GM19351 (cell line): Measurements from ENCODE around the gene KIRREL3.
"Not testable (repeated sequence)": the region's sequence is repeated elsewhere in the genome, so short reads cannot be mapped to it uniquely, and the experiment has no call there.

Source experiments
- ATAC-seq: cut with Tn5 transposase; IDR thresholded peaks from one replicate; pipeline ENCODE4 v1.9.1; 2021; ENCODE audit warnings: mild to moderate bottlenecking, moderate library complexity; ENCODE audit not compliant: unreplicated experiment

The KIRREL3 gene

GRCh38 chr11:126403022-126403581 is 597.5 kb downstream of the KIRREL3 start:
- no peak for ATAC-seq

GRCh38 chr11:126400479-126400878 is 600.1 kb downstream of the KIRREL3 start:
- no peak for ATAC-seq

GRCh38 chr11:126400019-126400418 is 600.6 kb downstream of the KIRREL3 start:
- ATAC-seq, result no peak

GRCh38 chr11:126398721-126399120 is 601.8 kb downstream of the KIRREL3 start:
- ATAC-seq, result no peak

- ATAC-seq, result no peak
Observed at GRCh38 chr11:126398296-126398695, 602.3 kb downstream of the KIRREL3 start.

DNA sequence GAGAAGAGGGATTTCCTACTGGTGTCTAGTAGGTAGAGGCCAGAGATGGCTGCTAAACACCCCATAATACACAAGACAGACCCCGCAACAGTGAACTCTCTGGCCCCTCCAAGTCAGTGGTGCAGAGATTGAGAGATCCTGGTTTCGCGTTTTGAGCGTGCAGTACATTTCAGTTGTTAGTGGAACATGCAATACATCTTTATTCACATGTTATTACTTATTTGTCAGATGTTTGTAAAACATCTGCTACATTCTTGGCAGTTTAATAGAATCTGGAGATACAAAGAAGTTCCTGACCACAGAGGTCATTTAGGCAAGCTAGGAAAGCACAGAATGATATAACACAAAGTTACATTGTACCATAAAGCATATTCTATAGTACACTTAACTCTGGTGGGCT is 603.6 kb downstream of the KIRREL3 start:
- no peak for ATAC-seq

GRCh38 chr11:126396266-126396665 is 604.3 kb downstream of the KIRREL3 start:
- ATAC-seq, result not testable (repeated sequence)

DNA sequence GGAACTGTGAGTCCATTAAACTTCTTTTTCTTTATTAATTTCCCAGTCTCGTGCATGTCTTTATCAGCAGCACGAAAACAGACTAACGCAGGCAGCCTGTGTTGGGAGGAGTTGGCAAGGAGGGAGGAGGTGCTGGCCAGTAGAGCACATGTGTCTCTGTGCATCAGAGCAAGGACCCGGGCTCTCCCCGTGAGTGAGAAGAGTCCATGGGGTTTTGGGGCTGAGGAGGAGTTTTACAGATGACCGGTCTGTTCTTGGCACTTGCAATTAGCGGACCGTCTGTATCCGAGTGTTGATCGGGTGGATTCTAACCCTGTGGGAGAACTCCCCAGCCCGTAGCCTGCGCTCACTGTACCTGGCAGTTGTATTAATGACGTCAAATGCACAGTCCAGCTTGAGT is 604.8 kb downstream of the KIRREL3 start:
- not testable (repeated sequence) for ATAC-seq

DNA sequence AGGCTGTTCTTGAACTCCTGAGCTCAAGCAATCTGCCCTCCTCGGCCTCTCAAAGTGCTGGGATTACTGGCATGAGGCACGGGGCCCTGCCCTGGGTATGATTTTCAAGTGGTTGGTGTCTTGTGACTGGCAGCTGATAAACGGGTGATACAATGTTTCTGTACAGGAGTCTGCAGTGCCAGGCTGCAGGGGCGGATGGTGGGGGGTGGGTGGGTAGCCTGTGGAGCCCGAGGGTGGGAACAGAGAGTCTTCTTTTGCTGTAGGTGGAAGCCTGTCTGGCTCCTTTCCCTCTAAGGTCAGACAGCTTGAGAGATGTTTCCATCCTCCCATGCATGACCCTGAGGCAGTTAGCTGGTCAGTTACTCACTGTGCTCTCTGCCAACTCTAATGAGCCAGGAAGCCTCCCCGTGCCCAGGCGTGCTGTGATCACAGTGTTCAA is 605.9 kb downstream of the KIRREL3 start:
- ATAC-seq, result not testable (repeated sequence)

DNA sequence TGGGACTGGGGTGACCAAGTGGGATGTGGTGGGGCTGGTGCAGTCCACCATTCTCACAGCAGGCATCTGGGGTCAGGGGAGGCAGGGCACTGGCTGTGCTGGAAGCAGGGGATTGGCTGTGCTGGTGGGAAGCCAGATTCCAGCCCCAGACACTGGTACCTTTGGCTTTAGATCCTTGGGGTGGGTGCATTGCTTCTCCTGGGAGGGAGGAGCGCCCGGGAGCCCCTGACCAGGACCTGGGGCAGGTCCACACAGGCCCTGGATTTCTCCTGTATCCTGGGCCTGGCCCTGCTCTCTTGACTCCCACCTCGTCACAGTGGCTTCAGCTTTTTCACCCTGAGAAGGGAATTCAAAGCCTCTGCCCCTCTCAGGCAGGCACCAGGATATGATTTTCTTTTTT is 606.5 kb downstream of the KIRREL3 start:
- no peak for ATAC-seq

GRCh38 chr11:126393143-126393542 is 607.4 kb downstream of the KIRREL3 start:
- no peak for ATAC-seq

DNA sequence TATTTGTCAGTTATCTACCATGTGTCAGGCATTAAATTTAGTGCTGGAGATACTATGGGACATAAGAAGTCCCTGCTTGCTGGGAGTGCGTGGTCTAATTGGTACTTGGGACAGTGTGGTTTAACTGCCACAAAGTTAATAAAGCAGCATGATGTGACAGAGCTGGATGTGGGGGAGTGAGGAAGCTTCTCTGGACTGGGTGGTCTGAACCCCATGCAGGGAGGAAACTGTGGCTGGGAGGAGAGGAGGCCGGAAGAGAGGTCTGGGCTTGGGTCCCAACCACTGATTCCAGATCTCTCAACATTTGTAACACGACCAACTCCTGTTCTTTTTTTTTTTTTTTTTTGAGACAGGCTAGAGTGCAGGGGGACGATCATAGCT is 607.9 kb downstream of the KIRREL3 start:
- no peak for ATAC-seq

- peak; percentile 67 for ATAC-seq
Observed at GRCh38 chr11:126391970-126392632, 608.5 kb downstream of the KIRREL3 start.

- no peak for ATAC-seq
Observed at GRCh38 chr11:126391286-126391954, 609.1 kb downstream of the KIRREL3 start.

- ATAC-seq, result no peak
Observed at GRCh38 chr11:126390272-126390867, 610.2 kb downstream of the KIRREL3 start.

DNA sequence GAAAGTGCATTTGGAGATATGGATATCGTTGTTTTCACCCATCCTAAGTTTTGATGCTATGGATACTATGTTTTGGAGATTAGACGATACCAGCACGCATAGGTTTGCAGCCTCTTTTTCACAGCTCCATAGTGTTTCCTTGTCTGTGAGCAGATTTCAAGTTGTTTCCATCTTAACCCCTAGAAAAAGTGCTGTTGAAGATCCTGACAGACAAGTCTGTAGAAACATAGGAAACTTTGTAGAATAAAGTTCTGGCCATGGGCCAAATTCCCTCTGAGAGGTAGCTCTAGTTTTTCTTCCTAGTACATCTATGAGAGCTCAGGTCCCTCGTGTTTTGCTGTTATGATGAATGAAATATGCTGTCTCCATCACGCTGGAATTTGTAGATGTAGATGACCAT is 612.7 kb downstream of the KIRREL3 start:
- ATAC-seq, result no peak

DNA sequence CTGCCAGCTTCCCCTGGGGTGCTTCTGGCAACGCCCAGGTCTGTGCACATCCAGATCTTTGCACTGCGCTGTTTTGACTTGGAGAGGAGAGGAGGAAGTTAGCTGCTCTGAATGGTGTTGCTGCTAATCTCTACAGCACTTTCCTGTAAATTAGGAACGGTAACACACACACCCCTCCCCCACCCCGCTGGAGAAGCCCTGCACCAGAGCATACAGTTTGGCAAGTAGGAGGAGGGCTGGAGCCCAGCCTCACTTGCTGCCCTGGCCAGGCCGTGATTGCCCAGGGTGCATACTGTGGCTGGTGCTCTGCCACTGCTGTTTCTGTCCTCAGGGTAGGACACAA is 613.9 kb downstream of the KIRREL3 start:
- ATAC-seq, result not testable (repeated sequence)

DNA sequence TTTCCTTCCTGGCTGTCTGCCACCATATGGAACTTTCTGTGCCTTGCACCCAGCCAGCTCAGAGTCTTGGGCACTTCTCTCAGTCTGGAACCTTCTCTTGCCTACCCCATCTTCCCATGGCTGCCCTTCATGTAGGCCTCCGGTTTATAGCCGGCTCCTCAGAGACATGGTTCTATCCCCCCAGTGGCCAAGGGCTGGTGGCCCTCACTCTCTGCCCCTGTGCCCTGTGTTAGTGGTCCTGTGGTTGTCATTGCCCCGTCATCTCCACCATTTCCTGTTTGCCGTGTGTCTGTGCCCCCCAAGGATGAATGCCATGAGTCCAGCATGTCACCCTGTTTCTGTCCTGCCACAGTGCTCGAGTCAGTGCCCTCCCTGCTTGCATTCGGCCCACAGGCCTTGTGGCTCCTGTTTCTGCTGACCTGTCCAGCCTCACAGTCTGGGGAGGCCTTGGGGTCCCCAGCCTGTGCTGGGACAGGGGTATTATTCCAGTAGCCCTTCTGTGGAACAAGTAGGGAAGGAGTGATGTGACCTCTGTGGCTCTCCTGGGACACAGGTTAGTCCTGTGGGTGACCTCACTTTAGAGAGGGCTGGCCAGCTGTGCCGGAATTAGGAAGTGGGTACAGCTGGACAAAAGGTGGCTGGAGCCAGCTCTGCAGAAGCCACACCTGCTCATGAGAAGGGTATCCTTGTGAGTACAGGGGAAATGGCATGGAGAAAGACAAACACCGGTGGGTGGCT is 614.4 kb downstream of the KIRREL3 start:
- no peak for ATAC-seq

DNA sequence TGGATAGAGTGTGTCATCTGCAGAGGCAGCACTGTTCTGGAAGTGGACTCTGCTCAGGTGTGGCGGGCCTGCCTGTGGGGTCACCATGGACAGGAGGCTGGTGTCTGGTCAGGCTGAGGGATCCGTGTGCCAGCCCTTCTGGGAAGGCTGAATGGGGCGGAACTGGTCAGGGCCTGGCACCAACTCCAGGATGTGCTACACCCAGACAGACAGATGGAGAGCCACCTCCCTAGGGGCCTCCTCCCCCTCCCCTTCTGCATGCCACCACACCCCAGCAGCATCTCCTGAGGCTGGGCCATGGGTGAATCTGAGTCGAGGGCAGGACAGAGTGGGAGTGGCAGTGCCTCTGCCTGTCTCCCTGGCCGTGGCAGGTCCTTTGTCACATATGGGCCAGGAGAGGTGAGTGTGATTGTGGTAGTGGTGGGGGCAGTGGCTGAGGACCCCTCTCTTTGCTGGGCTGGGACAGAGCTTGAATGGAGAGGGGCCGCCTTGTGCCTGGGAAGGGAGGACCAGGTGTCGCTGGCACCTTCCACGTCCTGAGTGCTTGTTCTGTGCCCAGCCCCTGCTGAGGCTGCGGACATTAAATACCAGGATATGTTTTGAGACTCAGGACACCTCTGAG is 616.0 kb downstream of the KIRREL3 start:
- no peak for ATAC-seq

GRCh38 chr11:126383339-126384335 is 616.9 kb downstream of the KIRREL3 start:
- no peak for ATAC-seq
